Measurements from ENCODE around the gene OR4A15.

OR4A15 gene

DNA sequence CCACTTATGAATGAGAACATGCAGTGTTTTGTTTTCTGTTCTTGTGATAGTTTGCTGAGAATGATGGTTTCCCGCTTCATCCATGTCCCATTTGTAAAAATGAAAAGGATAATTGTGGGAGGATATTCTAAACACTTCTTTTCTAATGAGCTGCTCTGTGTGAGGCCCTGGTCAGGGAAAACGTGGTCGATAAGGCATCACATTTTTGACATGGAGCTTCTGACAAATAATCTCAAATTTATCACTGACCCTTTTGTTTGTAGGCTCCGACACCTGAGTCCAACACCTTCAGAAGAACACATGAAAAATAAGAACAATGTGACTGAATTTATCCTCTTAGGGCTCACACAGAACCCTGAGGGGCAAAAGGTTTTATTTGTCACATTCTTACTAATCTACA, at the start of gene OR4A15:
TSS of gene OR4A15 (plus strand) at position 301 of the 400 bp plus-strand sequence. CDS start at position 301, 0 bp downstream.
- no peak for DNase-seq (ENCODE audit: low read depth in 2 of 3, low spot score in 2 of 3)

GRCh38 chr11:55324500-55324899, 43.3 kb upstream of the OR4A15 start:
- DNase-seq (ENCODE audit: low read depth in 2 of 3, low spot score in 2 of 3), result no peak

- DNase-seq (ENCODE audit: low read depth in 2 of 3, low spot score in 2 of 3), result no peak
Observed at GRCh38 chr11:55342901-55343300, 24.9 kb upstream of the OR4A15 start, which contains the start of gene OR4A16. Gene OR4A16 (plus strand): TSS chr11:55343201. CDS start chr11:55343201, 0 bp downstream.

DNA sequence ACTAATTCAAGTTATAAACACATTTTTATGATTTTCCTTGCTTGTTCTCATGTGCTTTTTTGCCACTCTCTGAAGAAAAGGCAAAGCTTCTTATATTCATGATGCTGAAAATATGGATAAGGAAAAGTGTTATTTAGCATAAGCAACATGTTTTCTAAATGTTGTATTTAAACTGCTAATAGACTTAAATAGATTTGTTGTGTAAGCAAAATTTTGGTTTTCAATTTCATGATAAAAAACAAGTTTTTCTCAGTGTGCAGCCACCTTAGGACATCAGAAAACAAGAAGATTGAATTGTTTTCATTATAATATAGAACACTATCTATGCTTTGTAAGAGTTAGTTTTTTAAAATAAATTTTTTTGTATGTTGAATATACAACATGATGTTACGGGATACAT, 22.5 kb upstream of the OR4A15 start:
- DNase-seq (ENCODE audit: low read depth in 2 of 3, low spot score in 2 of 3), result no peak

GRCh38 chr11:55349032-55349431, 18.7 kb upstream of the OR4A15 start:
- DNase-seq (ENCODE audit: low read depth in 2 of 3, low spot score in 2 of 3), result no peak

DNA sequence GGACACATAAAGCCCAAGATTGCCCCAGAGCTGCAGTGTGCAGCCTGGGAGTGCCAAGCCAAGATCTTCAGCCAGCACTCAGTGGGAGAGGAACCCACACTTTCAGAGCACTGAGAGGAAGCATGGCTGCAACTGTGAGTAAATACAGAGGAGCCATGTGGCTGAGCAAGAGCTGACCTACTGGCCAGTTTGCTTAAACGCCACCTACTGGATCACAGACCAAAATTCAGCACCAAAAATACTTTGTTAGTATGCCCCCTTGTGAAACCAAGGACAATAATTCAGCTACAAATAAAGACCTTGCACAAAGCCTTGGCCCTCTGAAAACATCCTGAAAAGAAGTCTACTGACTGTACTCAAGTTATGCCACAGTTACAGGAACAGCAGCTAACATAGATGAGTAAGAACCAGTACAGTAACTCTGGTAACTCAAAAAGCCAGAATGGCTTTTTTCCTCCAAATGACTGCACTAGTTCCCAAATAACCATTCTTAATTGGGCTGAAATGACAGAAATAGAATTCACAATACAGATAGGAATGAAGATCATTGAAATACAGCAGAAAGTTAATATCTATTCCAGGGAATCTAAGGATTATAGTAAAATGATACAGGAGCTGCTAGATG, 10.1 kb upstream of the OR4A15 start:
- DNase-seq (ENCODE audit: low read depth in 2 of 3, low spot score in 2 of 3), result no peak

- DNase-seq (ENCODE audit: low read depth in 2 of 3, low spot score in 2 of 3), result no peak
Observed at GRCh38 chr11:55401011-55401410, 33.2 kb downstream of the OR4A15 start.
